IPS-20b (cell line): ENCODE measurements around the gene CAMK2N2.

ENCODE experiments used
- H3K27ac ChIP-seq: one replicate; pipeline ENCODE4 v1.5.1; 2013; ENCODE audit warnings: low read length
- H3K27me3 ChIP-seq: 2 replicates; pipeline ENCODE4 v1.6.1; 2013; ENCODE audit warnings: mild to moderate bottlenecking, low read length, inconsistent platforms; ENCODE audit not compliant: insufficient read depth
- H3K36me3 ChIP-seq: 2 replicates; pipeline ENCODE4 v1.6.1; 2013; ENCODE audit warnings: low read depth, mild to moderate bottlenecking, inconsistent platforms, low read length, moderate library complexity; ENCODE audit not compliant: insufficient read depth
- H3K4me1 ChIP-seq: 2 replicates; pipeline ENCODE4 v1.6.1; 2013; ENCODE audit warnings: mild to moderate bottlenecking, control low read depth, inconsistent platforms, low read length, moderate library complexity; ENCODE audit not compliant: insufficient read depth
- H3K4me3 ChIP-seq: 2 replicates; pipeline ENCODE4 v1.5.1; 2013; ENCODE audit warnings: mild to moderate bottlenecking, low read length, inconsistent platforms
- H3K9ac ChIP-seq: 2 replicates; pipeline ENCODE4 v1.6.1; 2013; ENCODE audit warnings: low read depth, mild to moderate bottlenecking, inconsistent platforms, low read length, moderate library complexity
- H3K9me3 ChIP-seq: 2 replicates; pipeline ENCODE4 v1.6.1; 2013; ENCODE audit warnings: mild to moderate bottlenecking, low read depth, low read length, inconsistent platforms; ENCODE audit not compliant: insufficient read depth

The CAMK2N2 gene

DNA sequence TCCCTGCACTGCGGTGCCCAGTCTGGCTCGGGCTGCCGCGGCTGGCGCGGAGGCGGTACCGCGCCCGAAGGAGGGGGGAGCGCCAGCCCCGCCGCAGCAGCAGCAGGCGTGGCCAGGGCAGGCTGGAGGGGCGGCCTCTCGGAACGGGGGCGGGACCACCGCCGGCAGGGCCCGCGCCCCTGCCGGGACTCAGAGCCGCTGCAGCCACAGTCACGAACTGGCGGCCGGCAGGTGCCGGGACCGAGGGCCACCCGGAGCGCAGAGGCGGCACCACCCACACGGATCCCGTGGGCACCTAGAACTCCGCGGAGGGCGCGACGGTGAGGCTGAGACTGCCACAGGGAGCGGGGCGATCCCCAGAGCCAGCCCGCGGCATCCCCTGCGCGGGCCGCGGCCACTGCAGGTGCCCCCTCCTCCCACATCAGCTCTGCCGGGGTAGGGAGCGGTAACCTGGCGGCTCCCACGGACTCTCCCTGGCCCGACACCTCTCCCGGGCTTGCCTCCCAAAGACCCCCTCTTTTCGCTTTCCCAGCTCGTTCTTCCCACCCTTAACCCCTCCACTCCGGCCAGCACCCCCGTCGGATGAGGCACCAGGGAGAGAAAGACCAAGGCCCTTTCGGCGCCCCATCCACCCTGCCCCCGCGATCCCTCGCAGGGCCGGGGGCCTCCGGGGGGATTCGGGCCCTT, 31.8 kb downstream of the CAMK2N2 start, which contains the start of gene VWA5B2:
Gene VWA5B2, plus strand, starts transcription at position 192 of the 687 bp plus-strand sequence. CDS start 944 bp downstream, outside the sequence.
- H3K4me1 ChIP-seq = no peaks in the 10 kb centered on the region
- H3K36me3 ChIP-seq = no peaks in the 10 kb centered on the region
- H3K9me3 ChIP-seq = no peaks in the 10 kb centered on the region
- peak within 1 kb of the TSS; percentile 62 for H3K4me3 ChIP-seq
- H3K27ac ChIP-seq = no peak within 1 kb of the TSS
- peaks cover 87% of the 10 kb centered on the region for H3K27me3 ChIP-seq
- H3K9ac ChIP-seq = no peak within 1 kb of the TSS

DNA sequence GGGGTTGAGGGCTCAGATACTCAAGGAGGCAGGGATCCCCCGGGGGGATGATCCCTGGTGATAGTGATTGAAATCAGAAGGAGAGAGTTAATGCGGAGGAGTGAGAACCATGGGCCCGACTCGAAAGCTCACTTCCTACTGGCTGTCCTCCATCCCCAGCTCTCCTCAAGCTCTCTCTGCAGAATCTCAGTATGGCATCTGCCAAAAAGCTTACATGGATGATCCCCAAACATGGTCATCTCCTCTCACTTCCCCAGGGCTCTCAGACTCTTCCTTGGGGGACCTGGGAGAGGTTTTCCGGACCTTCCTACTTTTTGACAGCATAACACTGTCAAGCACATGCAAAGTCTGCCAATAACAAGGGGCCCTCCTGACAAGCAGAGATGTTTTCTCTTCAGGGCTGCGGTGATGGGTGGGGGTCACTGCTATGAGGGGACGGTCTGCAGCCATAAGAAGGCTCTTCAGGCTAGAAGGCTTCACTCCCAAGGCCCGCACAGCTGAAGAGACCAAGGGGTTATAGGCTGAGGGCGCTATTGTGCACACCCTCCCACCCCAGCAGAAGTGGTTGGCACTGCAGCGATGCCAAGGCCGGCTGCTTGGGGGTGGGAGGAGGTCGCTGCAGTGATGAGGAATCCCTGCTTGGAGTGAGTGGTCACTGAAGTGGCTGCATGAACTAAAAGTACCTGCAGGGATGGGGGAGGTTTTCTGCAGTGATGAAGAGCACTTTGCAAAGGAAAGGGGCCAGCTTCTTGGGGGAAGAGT, 32.8 kb downstream of the CAMK2N2 start:
- no peaks in the 10 kb centered on the region for H3K9me3 ChIP-seq
- H3K27me3 ChIP-seq = peaks cover 79% of the 10 kb centered on the region
- H3K36me3 ChIP-seq = no peaks in the 10 kb centered on the region
- no peaks in the 10 kb centered on the region for H3K4me1 ChIP-seq
- no peak overlapping the region for H3K9ac ChIP-seq
- H3K27ac ChIP-seq = no peak overlapping the region
- peak overlapping the region; percentile 62; the same call in 1 of the 2 replicates for H3K4me3 ChIP-seq

DNA sequence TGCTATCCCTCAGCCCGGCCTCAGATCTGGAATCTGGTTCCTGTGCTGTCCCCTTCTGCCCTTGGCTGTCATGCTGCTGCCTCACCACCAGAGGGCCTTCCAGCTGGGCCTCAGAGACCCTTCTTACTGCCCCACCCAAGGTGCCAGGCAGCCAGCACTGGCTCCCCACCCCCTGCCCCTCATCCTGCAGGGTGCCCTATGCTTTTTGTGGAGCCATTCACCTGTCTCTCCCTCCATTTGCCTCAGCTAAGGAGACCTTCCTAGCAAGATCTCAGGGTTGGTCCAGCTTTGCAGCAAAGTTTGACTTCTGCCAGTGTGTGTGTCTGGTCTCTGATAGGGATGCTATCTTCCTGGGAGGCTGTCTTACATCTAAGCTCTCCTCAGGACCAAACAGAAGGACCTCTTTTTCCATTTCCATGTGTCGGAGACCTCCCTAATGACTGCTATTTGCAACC, 33.8 kb downstream of the CAMK2N2 start:
- Histone ChIP-seq H3K9me3 (no peaks in the 10 kb centered on the region), H3K27me3 (peaks cover 69% of the 10 kb centered on the region), H3K4me1 (no peaks in the 10 kb centered on the region), H3K4me3 (no peak overlapping the region), H3K9ac (no peak overlapping the region), H3K36me3 (no peaks in the 10 kb centered on the region), H3K27ac (no peak overlapping the region)

DNA sequence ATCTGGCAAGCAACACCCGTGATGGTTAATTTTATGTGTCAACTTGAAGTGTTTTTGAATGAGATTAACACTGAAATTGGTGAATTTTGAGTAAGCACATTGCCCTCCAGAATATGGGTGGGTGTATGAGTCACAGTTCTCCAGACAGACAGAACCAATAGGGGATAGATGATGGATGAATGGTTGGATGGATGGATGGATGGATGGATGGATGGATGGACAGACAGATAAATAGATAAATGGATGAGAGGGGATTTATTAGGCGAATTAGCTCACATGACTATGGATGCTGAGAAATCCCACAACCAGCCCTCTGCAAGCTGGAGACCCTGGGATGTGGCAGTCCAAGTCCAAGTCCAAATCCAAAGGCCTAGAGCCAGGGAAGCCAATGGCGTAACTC, 37.4 kb downstream of the CAMK2N2 start:
- no peaks in the 10 kb centered on the region for H3K4me1 ChIP-seq
- H3K27ac ChIP-seq = no peak overlapping the region
- H3K4me3 ChIP-seq = no peak overlapping the region
- H3K9ac ChIP-seq = no peak overlapping the region
- no peaks in the 10 kb centered on the region for H3K9me3 ChIP-seq
- H3K27me3 ChIP-seq = peaks cover 33% of the 10 kb centered on the region
- no peaks in the 10 kb centered on the region for H3K36me3 ChIP-seq

DNA sequence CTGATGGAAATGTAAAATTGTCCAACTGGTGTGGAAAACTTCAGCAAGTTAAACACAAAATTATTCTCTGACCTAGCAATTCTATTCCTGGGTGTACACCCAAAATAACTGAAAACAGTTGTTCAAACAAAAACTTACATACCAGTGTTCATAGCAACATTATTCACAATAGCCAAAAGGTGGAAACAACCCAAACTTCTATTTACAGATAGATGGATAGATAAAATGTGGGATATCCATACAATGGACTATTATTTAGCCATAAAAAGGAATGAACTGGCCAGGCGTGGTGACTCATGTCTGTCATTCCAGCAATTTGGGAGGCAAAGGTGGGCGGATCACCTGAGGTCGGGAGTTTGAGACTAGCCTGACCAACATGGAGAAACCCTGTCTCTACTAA, 38.8 kb downstream of the CAMK2N2 start:
- no peaks in the 10 kb centered on the region for H3K9me3 ChIP-seq
- H3K9ac ChIP-seq = no peak overlapping the region
- H3K4me1 ChIP-seq = no peaks in the 10 kb centered on the region
- H3K27me3 ChIP-seq = peaks cover 19% of the 10 kb centered on the region
- no peaks in the 10 kb centered on the region for H3K36me3 ChIP-seq
- H3K27ac ChIP-seq = no peak overlapping the region
- no peak overlapping the region for H3K4me3 ChIP-seq

DNA sequence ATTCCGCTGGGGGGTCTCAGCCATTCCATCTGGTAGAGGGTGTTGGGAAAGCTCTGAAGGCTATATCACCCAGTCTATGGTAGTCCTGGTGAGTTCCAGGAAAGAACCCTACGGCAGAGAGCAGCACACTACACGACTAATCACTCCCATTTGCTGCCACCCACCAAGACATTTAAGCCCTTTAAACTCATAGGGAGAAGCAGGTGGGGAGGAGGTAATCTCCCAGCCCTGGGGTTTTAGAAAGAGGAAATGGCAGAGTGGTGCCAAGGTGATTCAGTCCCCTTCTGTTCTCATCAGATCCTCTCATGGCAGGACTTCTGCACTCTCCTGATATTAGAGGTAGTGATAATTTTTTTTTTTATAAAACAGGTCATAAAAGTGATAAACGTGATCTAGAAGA, 42.5 kb downstream of the CAMK2N2 start:
- H3K4me3 ChIP-seq = no peak overlapping the region
- no peak overlapping the region for H3K9ac ChIP-seq
- H3K27ac ChIP-seq = no peak overlapping the region
- H3K36me3 ChIP-seq = no peaks in the 10 kb centered on the region
- H3K4me1 ChIP-seq = no peaks in the 10 kb centered on the region
- H3K27me3 ChIP-seq = no peaks in the 10 kb centered on the region
- H3K9me3 ChIP-seq = no peaks in the 10 kb centered on the region

DNA sequence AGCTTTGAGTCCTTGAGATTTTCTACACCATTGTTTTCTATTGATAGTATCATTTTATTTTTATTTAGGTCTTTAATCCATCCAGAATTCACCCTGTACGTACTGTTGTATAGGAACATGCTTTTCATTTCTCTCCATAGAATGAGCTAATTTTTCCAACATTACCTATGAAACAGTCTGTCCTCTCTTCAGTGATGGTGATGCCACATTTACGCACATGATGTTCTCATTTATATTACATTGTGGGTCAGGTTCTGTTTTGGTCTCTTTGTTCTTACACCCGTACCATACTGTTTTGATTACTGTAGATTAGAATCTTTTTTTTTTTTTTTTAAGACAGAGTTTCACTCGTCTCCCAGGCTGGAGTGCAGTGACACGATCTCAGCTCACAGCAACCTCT, 49.6 kb downstream of the CAMK2N2 start:
- Histone ChIP-seq H3K4me3 (no peak overlapping the region), H3K27ac (no peak overlapping the region), H3K9ac (no peak overlapping the region; the same call in 1 of the 2 replicates), H3K36me3 (no peaks in the 10 kb centered on the region), H3K9me3 (no peaks in the 10 kb centered on the region), H3K27me3 (no peaks in the 10 kb centered on the region), H3K4me1 (no peaks in the 10 kb centered on the region)

DNA sequence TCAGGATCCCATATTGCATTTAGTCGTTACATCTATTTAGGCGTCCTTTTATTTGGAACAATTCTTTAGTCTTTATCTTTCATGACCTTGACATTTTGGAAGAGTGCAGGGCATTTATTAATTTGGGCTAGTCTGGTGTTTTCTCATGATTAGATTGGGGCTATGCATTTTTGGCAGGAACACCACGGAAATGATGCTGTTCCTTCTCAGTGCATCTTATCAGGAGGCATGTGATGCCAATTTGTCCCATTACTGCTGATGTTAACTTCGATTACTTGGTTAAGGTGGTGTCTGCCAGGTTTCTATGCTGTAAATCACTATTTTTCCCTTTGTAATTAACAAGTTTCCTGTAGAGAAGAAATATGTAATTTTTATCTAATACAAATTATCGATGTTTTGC, 50.1 kb downstream of the CAMK2N2 start:
- H3K27ac ChIP-seq = no peak overlapping the region
- no peak overlapping the region for H3K4me3 ChIP-seq
- H3K9me3 ChIP-seq = no peaks in the 10 kb centered on the region
- H3K9ac ChIP-seq = no peak overlapping the region; the same call in 1 of the 2 replicates
- H3K36me3 ChIP-seq = no peaks in the 10 kb centered on the region
- H3K27me3 ChIP-seq = no peaks in the 10 kb centered on the region
- no peaks in the 10 kb centered on the region for H3K4me1 ChIP-seq
